GM18873 (cell line): ENCODE data around the gene KNDC1.
"Not testable (repeated sequence)": the region's sequence is repeated elsewhere in the genome, so short reads cannot be mapped to it uniquely, and the experiment has no call there.

Experiments
- ATAC-seq: cut with Tn5 transposase; IDR thresholded peaks from one replicate; pipeline ENCODE4 v1.9.1; 2021; ENCODE audit warnings: mild to moderate bottlenecking, moderate library complexity, moderate number of reproducible peaks; ENCODE audit not compliant: unreplicated experiment, low FRiP score

The KNDC1 gene

DNA sequence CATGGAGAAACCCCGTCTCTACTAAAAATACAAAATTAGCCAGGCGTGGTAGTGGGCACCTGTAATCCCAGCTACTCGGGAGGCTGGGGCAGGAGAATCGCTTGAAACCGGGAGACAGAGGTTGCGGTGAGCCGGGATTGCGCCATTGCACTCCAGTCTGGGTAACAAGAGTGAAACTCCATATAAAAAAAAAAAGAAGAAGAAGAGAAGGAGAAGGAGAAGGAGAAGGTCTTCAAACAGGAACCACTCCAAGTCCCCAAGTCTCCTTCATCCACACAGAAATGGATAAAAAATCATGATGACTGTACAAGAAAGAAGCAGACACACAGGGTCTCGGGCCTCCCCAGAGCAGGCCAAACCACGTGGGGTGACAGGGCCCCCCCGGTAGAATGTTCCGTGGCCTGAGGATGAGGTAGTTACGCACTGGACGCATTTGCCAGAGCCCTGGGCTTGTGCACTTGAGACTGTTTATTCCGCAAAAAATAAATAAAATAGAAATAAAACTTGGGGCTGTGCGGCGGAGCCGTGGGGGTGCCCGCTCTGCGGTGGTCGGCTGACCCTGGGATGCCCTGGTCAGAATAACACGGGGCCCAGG, 93.4 kb downstream of the KNDC1 start:
- ATAC-seq = no peak

DNA sequence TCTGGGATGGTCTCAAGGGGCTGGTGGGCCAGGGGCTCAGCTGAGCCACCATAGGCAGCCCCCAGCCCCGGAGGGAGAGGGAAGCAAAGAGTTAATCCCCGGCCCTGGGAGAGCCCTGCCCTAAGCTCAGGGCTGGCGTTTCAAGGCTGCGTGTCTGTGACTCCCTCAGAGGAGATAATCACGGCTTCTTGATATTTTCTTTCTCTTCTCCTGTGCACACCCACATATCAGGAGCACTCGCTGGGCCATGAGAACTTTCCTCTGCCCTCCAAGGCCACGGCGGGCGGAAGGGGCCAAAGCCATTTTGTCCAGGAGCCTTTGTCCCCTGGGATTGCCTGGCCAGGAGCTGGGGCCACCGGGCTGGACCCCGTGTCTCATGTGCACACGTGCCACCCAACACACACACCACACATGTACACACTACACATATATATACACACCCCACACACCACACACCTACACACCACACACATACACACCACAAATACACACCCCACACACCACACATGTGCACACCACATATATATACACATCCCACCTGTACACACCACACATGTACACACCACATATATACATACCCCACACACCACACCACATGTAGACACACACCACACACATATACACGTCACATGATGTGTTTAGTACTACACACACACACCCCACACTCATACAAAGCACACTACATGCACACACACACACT, 94.6 kb downstream of the KNDC1 start:
- no peak for ATAC-seq

DNA sequence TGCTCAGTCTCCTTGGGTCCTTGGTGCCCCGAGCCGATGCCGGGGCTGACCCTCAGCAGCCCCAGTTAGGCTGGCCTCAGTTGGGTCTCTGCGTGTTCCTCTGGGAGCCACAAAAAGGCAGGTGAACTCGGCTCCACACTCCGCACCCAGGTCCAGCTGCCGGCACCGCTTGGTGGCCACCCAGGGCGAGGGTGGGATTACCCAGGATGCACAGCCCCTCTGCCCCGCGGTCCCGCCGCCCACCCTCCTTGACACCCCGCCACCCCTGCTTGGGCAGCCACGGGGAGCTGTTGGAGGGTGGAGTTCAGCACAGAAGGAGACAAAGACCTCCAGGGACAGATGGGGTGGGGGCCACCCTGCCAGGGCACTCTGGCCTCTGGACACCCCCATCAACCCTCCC, 95.3 kb downstream of the KNDC1 start:
- ATAC-seq = no peak

DNA sequence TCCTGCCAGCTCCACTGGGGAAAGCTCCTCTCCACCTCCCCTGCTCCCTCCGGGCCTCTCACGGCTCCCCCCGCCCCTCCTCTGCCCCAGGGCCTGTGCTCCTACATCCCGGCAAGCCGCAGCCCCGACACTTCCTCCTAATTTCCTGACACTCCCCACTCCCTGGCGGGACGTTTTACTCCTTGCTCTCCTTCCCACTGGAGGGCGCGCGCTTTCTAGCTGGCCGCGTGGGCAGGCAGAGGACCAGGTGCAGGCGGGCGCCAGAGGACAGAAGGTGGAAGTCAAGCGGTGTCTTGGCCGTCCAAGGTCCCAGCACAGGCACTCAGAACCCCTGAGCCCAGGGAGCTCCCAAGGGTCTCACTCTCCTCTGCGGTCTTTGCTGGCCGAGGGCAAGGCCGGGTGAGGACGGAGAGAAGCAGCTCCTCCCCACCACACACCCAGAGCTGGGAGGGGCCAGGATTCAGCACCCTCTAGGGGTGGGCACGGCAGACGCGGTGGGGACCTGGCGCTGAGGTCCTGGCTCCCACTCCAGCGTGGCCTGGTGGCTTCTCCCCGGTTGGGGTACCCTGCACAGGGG, 97.6 kb downstream of the KNDC1 start:
- no peak for ATAC-seq

DNA sequence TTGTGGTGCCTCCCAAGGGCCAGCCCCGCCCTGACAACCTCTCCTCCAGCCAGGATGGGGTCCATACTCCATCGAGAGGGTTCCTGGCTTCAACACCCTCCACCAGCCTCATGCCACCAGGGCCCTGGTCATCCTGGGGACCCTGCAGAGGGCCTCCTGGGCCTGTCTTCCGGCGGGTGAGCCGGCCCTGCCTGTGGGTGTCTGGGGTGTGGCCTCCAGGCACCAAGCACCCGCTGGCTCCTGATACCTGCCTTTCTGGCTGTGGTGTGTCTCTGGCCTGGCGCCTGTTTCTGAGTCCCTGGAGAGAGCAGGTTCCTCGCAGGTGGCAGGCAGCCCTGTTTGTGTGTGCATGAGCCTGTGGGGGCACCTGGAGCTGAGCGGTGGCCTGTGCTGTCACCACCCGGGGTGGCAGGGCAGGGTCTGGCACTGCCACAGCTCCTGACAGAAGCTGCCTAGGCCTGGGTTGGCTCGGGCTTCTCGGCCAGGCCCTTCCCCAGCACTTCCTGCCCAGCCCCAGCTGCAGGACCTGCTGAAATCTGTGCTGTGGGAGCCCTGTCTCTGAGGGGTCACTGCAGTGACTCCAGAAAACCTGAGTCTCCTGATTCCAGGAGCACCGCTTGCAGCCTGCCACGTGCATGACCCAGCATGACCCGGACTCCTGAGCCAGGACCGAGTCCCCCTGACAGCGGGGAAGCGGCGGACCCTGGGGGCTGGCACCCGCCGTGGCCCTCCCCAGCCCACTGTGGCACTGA, 98.2 kb downstream of the KNDC1 start:
- no peak for ATAC-seq

DNA sequence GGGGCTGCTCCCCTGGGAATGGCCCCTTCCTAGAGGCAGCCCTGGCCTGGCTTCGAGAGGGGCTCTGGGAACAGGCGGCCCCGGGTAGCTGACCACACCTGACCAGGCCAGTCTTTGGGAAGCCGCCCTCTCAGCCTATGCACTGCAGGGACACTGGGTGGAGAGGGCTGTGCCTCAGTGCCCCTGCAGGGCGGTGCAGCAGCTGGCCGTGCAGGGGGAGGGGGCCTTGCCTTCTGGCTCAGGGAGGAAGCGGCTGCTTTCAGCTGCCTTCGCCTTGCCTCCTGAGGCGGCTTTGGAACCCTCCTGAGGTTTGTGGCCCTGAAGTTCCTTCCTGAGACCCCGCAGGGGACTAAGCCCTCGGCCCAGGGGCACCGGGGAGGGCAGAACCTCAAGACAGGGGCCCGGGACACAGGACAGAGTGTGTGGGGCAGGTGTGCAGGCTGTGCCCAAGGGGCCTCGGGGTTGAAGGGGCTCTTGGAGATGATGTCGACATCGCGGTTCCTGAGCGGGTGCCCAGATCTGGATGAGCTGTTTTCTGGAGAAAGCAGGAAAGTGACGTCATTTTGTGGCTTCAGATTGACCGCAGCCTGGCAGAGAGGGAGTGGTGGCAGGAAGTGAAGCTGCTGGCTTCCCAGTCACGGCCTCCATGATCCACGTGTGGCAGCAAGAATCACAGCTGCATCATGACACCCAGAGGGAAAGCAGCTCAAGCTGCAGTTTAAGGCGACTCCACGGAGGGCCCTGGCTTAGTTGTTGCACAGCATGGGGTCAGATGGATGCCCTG, 99.0 kb downstream of the KNDC1 start:
- ATAC-seq = no peak

DNA sequence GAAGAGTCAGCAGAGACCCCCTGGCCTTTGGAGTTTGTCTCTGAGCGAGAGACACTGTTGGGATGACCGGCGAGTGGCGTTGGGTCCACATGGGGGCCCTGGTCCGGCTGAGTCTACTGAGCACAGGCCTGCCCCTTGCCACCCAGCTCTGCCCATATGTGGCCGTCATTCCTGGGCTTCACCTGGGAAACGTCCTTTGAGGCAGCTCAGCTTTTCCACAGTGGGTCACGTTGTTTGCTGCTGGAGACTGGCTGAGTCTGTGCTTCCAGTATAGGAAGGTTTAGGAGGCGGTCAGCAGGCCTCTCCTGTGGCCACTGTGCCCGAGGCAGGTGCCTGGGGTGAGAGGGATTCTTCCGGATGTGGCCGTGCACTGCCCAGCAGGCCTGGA, 99.6 kb downstream of the KNDC1 start:
- ATAC-seq = no peak

GRCh38 chr10:133260895-133261725, 101.1 kb downstream of the KNDC1 start:
- peak; percentile 37 for ATAC-seq

DNA sequence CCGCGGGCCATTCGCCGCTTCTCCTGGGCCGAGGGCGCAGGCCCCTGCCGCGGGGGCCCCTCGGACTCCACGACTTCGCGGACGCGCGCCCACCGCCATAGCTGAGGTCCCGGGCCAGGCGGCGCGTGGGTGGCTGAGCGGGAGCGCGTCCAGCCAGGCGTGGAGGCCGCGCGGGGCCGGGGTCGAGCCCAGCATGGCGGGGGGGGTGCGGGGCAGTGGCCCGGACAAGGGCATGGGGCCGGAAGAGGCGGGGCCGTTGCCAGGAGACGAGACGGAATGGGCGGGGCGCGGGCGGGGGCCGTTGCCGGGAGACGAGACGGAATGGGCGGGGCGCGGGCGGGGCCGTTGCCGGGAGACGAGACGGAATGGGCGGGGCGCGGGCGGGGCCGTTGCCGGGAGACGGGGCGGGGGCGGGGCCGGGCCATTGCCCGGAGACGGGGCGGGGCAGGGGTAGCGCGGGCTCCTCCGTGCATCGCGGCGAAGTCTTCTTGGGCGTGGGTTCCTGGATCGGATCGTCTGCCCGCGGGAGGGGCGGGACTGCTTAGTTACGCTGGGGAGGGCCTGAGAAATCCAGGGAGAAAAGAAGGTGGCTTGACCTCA, 101.8 kb downstream of the KNDC1 start:
- peak; percentile 27 for ATAC-seq

DNA sequence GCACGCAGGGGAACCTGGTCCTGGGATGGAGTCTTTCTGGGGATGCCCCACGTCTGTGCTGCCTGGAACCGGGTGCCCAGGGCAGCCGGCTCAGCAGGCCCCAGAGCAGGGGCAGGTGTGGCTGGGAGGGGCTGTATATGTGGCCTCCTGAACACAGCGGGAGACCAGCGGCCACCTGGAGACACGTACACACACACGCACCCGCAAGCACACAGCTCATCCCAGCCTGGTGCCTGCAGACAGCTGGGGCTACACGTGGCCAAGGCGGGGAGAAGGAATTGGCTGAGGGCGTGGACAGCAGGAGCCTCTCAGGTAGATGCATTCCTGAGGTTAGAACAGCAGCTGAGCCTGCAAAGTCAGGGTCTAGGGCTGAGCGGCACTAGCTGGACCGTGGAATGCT, 102.7 kb downstream of the KNDC1 start:
- ATAC-seq = no peak

DNA sequence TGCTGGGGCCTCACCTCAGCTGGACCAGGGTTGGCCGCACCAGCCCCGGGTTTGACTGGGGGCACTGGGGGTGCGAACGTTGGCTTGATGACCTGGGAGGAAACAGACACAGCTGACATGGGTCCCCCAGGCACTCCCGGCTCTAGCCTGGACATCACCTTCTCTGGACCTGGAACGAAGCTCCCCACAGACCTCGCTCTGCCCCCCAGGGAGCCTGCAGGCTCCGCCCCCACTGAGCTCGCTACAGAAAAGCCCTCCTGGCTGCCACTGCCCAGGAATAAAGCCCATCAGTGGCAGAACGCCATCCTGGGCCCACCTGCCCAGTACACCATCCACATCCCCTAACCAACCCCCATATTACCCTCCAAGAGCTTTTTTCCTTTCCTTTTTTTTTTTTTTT, 103.7 kb downstream of the KNDC1 start:
- ATAC-seq = no peak

DNA sequence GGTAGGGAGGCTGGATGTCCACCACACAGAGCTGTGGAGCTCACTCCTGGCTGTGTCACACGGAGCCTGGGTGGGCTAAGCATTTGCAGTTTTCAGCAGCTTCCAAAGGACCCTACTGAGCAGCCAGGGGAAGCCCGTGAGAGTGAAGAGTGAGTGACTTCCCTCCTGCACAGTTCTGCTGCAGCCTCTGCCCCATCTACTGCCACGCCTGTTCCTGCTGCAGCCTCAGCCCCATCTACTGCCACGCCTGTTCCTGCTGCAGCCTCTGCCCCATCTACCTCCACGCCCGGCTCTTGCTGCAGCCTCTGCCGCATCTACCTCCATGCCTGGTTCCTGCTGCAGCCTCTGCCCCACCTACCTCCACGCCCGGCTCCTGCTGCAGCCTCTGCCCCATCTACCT, 104.4 kb downstream of the KNDC1 start:
- ATAC-seq = no peak

GRCh38 chr10:133265052-133265451, 105.0 kb downstream of the KNDC1 start:
- not testable (repeated sequence) for ATAC-seq

- ATAC-seq = no peak
Observed at GRCh38 chr10:133266056-133266795, 106.2 kb downstream of the KNDC1 start.

GRCh38 chr10:133267293-133267692, 107.3 kb downstream of the KNDC1 start:
- no peak for ATAC-seq

DNA sequence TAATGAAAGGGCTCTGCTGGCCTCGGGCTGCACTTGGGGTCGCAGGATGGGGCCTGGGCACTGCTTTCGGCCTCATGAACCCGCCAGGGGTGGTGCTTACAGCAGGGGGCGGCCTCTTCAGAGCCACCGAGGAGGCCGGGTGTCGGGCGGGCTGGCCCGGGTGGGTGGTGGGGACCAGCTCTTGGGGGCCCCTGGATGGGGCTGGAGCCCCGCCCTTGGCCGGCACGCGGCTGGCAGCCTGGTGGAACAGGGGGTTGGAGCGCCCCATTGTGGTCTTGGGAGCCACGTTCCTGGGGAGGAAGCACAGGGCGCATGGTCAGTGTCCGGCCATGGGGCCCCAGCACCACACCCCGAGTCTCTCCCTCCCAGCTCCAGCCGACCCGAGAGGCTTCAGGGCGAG, 107.8 kb downstream of the KNDC1 start:
- no peak for ATAC-seq

DNA sequence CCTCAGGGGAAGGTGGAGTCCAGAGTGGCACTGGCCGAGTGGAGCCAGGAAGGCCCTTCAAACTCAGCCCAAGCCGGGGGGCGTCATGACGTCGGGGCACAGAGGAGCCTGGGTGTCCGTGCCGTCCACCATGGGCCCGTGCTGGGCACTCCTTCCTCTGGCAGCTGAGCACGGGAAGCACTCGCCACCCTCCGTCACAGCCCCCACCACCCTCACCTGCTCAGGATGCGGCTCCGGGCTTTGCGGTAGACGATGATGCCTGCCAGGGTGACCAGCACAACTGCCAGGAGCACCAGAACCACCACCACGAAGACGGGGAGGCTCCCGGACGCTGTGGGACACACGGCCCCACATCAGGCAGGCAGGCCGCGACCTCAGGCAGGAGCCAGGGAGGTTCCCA, 108.5 kb downstream of the KNDC1 start:
- no peak for ATAC-seq

DNA sequence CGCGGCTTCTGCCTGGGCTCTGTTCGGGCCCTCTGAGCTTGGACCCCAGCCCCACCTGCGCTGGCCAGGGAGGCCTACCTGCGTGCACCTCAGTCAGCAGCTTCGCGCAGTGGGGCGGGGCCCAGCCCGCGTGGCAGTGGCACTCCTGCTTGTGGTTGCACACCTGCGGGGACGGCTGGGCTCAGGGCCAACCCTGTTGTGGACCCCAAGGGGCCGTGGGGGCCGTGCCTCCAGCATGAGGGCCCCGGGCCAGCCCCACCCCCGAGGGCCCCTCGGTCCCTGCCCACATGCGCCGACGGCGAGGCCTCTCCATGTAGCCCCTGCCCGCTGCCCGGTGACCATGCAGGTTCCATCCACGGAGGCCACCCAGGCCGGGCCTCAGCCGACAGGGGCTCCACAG, 109.3 kb downstream of the KNDC1 start:
- no peak for ATAC-seq

- no peak for ATAC-seq
Observed at GRCh38 chr10:133270204-133270603, 110.2 kb downstream of the KNDC1 start.
